Right renal pelvis (tissue), 4 donors: ENCODE results near the gene DHRSX. TPM values are rescaled to one million over a fixed set of nuclear protein-coding genes. Genes with fewer than 3 reads are reported as not detected.
"Not testable (repeated sequence)": the region's sequence is repeated elsewhere in the genome, so short reads cannot be mapped to it uniquely, and the experiment has no call there.

Experiments
- DNase-seq, 4 donors: peaks; one replicate each; pipeline ENCODE4 v3.0.0-alpha.2; 2013; ENCODE audit warnings: low read depth in 4 of 4, low spot score in 3 of 4, missing footprints in 1 of 4
- polyA plus RNA-seq, 4 donors: library from polyadenylated mRNA; unstranded; fragments of 120-200 nt; gene quantifications; one replicate each; pipeline ENCODE4 v1.2.1, GENCODE V29; 2013; ENCODE audit not compliant: insufficient read length in 4 of 4

DHRSX gene
- polyA plus RNA-seq, 4 donors, result 27.9 to 32.7 (median 30.1) TPM

DNA sequence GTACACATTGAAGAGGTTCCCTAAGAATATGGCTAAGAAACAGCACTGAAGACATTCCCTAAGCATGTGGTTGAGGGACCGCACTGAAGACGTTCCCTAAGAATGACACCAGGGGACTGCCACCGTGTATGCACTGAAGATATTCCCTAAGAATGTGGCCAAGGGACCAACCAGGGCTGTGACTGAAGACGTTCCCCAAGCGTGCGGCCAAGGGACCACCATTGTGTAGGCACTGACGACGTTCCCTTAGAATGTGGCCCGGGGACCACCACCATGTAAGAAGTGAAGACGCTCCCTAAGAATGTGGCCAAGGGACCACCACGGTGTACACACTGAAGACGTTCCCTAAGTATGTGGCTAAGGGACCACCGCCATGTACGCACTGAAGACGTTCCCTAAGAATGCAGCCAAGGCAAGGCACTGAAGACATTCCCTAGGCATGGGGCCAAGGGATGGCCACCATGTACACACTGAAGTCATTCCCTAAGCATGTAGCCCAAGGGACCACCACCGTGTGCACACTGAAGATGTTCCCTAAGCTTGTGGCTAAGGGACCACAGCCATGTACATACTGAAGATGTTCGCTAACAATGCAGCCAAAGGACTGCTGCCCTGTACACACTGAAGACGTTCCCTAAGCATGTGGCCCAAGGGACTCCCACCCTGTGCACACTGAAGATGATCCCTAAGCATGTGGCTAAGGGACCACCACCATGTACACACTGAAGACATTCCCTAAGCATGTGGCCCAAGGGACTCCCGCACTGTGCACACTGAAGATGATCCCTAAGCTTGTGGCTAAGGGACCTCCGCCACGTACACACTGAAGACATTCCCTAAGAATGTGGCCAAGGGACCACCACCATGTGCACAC lies 22.0 kb downstream of the DHRSX start:
- no peak for DNase-seq

- not testable (repeated sequence) for DNase-seq
These were observed 23.5 kb downstream of the DHRSX start for GRCh38 chrX:2477313-2477712.

- DNase-seq, result no peak
These were observed 25.6 kb downstream of the DHRSX start for GRCh38 chrX:2474963-2475726.

DNA sequence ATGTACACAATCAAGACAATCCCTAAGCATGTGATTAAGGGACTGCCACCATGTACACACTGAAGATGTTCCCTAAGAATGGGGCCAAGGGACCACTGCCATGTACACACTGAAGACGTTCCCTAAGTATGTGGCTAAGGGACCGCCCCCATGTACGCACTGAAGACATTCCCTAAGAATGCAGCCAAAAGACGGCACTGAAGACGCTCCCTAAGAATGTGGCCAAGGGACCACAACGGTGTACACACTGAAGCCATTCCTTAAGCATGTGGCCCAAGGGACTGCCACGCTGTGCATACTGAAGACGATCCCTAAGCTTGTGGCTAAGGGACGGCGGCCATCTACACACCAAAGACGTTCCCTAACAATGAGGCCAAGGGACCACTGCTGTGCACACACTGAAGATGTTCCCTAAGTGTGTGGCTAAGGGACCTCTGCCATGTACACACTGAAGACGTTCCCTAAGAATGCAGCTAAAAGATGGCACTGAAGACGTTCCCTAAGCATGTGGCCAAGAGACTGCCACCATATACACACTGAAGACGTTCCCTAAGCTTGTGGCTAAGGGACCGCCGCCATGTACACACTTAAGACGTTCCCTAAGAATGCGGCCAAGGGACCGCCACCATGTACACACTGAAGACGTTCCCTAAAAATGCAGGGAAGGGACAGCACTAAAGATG lies 26.4 kb downstream of the DHRSX start:
- no peak for DNase-seq

- DNase-seq, result not testable (repeated sequence)
These were observed 27.7 kb downstream of the DHRSX start for GRCh38 chrX:2473064-2473463.

DNA sequence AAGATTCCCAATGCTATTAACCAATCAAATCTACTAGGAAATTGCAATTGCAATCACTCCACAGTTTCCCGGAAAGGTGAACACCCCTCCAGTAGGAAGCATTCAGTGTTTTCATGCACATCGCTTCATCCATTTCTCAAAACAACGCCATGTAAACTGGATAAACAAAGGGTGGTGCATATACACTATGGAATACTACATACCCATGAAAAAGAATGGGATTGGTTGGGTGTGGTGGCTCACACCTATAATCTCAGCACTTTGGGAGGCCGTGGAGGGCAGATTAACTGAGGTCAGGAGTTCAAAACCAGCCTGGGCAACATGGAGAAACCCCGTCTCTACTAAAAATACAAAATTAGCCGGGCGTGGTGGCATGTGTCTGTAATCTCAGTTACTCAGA lies 29.1 kb downstream of the DHRSX start:
- no peak for DNase-seq

- not testable (repeated sequence) for DNase-seq
These were observed 29.6 kb downstream of the DHRSX start for GRCh38 chrX:2471126-2471525.

DNA sequence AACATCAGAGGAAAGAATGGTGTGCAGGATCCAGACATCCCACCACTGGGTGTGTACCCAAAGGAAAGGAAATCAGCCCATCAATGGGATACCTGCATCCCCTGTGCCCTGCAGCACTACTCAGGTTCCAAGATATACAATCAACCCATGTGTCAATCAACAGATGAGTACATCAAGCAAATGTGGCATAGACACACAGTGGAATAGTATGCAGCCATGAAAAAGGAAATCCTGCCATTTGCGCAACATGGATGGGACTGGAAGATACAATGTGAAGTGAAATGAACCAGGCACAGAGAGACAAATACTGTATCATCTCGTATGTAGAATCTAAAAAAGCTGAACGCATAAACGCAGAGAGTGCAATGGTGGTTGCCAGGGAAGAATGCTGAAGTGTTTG lies 30.9 kb downstream of the DHRSX start:
- not testable (repeated sequence) for DNase-seq

DNA sequence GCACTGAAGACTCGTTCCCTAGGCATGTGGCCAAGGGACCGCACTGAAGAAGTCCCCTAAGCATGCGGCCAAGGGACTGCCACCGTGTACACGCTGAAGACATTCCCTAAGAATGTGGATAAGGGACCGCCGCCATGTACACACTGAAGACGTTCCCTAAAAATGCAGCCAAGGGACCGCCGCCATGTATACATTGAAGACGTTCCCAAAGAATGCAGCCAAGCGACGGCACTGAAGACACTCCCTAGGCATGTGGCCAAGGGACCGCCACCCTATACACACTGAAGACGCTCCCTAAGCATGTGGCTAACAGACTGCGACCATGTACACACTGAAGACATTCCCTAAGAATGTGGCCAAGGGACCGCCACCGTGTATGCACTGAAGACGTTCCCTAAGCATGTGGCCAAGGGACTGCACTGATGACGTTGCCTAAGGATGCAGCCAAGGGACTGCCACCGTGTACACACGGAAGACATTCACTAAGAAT lies 31.5 kb downstream of the DHRSX start:
- no peak for DNase-seq

DNA sequence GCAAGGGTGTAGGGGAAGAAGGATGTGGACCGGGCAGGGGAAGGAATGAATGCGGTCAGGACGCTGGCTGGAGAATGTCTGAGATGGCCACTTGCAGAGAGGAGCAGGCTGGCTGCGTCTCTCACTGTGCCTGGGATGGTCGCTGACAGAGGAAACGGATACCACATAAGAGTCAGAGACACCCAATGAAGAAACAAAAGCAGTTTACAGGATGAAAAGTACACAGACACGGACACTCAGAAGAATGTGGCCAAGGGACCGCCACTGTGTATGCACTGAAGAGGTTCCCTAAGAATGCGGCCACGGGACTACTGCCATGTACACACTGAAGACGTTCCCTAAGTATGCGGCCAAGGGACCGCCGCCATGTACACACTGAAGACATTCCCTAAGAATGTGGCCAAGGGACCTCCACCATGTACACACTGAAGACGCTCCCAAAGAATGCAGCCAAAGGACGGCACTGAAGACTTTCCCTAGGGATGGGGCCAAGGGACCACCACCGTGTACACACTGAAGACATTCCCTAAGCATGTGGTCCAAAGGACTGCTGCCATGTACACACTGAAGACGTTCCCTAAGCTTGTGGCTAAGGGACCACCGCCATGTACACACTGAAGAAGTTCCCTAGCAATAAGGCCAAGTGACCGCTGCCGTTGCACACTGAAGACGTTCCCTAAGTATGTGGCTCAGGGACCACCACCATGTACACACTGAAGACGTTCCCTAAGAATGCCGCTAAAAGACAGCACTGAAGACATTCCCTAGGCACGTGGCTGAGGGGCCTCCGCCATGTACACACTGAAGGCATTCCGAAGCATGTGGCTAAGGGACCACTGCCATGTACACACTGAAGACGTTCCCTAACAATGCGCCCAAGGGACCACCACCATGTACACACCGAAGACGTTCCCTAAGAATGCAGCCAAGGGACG lies 32.2 kb downstream of the DHRSX start:
- DNase-seq, result no peak

GRCh38 chrX:2466876-2467656 lies 33.7 kb downstream of the DHRSX start:
- no peak for DNase-seq

- no peak for DNase-seq
These were observed 36.1 kb downstream of the DHRSX start for GRCh38 chrX:2464677-2465166.

DNA sequence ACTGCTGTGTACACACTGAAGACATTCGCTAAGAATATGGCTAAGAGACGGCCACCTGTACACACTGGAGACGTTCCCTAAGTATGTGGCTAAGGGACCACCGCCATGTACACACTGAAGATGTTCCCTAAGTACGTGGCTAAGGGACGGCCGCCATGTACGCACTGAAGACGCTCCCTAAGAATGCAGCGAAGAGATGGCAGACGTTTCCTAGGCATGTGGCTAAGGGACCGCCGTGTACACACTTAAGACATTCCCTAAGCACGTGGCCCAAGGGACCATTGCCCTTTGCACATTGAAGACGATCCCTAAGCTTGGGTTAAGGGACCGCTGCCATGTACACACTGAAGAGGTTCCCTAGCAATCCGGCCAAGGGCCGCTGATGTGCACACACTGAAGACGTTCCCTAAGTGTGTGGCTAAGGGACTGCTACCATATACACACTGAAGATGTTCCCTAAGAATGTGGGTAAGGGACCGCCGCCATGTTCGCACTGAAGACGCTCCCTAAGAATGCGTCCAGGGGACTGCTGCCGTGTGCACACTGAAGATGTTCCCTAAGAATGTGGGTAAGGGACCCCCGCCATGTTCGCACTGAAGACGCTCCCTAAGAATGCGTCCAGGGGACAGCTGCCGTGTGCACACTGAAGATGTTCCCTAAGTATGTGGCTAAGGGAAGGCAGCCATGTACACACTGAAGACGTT lies 36.7 kb downstream of the DHRSX start:
- DNase-seq, result no peak

- not testable (repeated sequence) for DNase-seq
These were observed 37.3 kb downstream of the DHRSX start for GRCh38 chrX:2463481-2463880.

- no peak for DNase-seq
These were observed 38.0 kb downstream of the DHRSX start for GRCh38 chrX:2462780-2463179.

DNA sequence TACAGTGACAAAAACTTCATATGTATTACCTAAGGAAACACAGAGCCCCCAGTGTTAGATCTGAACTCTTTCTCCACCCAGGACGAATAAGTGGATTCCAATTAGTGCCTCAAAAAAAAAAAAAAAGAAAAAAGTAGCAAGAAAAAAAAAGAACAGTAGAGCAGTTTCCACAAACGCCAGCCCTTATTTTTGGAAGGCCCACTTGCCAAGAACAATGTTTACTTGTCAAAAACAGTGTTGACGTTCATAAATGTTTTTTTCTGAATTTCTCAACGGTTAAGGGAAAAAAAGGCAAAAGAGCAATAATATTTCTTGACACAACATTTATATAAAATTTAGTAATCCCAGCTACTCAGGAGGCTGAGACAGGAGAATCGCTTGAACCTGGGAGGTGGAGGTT lies 38.7 kb downstream of the DHRSX start:
- DNase-seq, result no peak

DNA sequence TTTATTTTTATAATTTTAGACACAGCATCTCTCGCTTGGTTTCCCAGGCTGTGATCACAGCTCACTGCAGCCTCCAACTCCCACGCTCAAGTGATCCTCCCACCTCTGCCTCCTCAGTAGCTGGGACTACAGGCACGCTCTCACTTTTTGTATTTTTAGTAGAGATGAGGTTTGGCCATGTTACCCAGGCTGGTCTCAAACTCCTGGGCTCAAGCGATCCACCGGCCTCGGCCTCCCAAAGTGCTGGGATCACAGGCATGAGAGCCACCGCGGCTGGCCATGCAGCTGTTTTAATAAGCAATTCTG lies 39.1 kb downstream of the DHRSX start:
- no peak for DNase-seq
